Right lobe of liver (tissue), 6 donors: ENCODE data around the gene CLSTN2. TPM values are rescaled to one million over a fixed set of nuclear protein-coding genes. Genes with fewer than 3 reads are reported as not detected.

ENCODE experiments used
- ATAC-seq, 4 donors: fragments of 200-7000 bp; cut with Tn5 transposase; one replicate each; pipeline ENCODE4 v1.9.1; 2020; ENCODE audit warnings: mild to moderate bottlenecking in 4 of 4, moderate library complexity in 4 of 4
- DNase-seq, 3 donors: peaks; one replicate each; pipeline ENCODE4 v3.0.0-alpha.2; 2020
- H3K27ac ChIP-seq, 3 donors: fragments of 200-600 bp; one replicate each; pipeline ENCODE4 v1.8.0; 2022
- H3K27me3 ChIP-seq, 2 donors: fragments of 200-600 bp; one replicate each; pipeline ENCODE4 v1.8.0; 2022
- H3K36me3 ChIP-seq, 4 donors: fragments of 200-600 bp; sonication (generic) in 1 of 4; one replicate each; pipeline versions ENCODE4 v1.5.1 to v1.8.0; 2017 to 2022; ENCODE audit warnings: control low read depth in 1 of 4
- H3K4me1 ChIP-seq, 4 donors: fragments of 200-600 bp; sonication (generic) in 1 of 4; one replicate each; pipeline versions ENCODE4 v1.5.1 to v1.8.0; 2017 to 2022; ENCODE audit warnings: control low read depth in 1 of 4
- H3K4me3 ChIP-seq, 3 donors: fragments of 200-600 bp; one replicate each; pipeline ENCODE4 v1.8.0; 2022
- H3K9me3 ChIP-seq, 4 donors: fragments of 200-600 bp; sonication (generic) in 1 of 4; one replicate each; pipeline versions ENCODE4 v1.5.1 to v1.8.0; 2017 to 2022; ENCODE audit warnings: control low read depth in 1 of 4
- POLR2A ChIP-seq: fragments of 450-650 bp; IDR thresholded peaks from one replicate; pipeline ENCODE4 v1.6.1; 2017; ENCODE audit warnings: antibody characterized with exemption, mild to moderate bottlenecking
- WGBS: methylation state at CpG from one replicate; pipeline ENCODE4 v1.1.6; 2018; ENCODE audit warnings: low coverage, low lambda C conversion rate; ENCODE audit not compliant: insufficient coverage; ENCODE audit errors: missing lambda C conversion rate; 5-methylcytosine and 5-hydroxymethylcytosine counted together
- intact Hi-C, 2 donors: fragments of 100-400 bp; cut with DNase I; formaldehyde crosslinking; loops; one replicate each; pipeline versions ENCODE4 v1.11.2 to v1.14.1; 2022
- total RNA-seq, 6 experiments: library from RNA; depleted of rRNA in 2 of 6; stranded (reverse); fragments of >200 nt in 2 of 6; fragmentation: NEBNext Ultra II Directional in 3 of 6; extraction: Animal tissue kit (Norgen Biotek cat#: 25700) in 3 of 6; gene quantifications; one replicate each; pipeline versions ENCODE4 v1.1.0 to v1.2.4, GENCODE V29; 2016 to 2023
- TF ChIP-seq, protein P1 (sequence below), 4 donors: fragments of 200-600 bp in 3 of 4; fragments of 450-650 bp in 1 of 4; IDR thresholded peaks; one replicate each; pipeline versions ENCODE4 v1.5.1 to v1.8.0; 2016 to 2022; ENCODE audit warnings: antibody characterized with exemption in 4 of 4, mild to moderate bottlenecking in 2 of 4
- donor health status: DM: no; HTN: yes; CAD: no.
- donor health status: DM: no; HTN: no; CAD: no.
- donor health status: DM: no; HTN: no; CAD: no.
- donor health status: DM: no; HTN: yes; CAD: no.
- donor health status: DM: no; HTN: yes; CAD: no.

Gene CLSTN2
- total RNA-seq, 6 experiments from 2014 or later, result 1.0 to 3.3 (median 2.0) TPM

DNA sequence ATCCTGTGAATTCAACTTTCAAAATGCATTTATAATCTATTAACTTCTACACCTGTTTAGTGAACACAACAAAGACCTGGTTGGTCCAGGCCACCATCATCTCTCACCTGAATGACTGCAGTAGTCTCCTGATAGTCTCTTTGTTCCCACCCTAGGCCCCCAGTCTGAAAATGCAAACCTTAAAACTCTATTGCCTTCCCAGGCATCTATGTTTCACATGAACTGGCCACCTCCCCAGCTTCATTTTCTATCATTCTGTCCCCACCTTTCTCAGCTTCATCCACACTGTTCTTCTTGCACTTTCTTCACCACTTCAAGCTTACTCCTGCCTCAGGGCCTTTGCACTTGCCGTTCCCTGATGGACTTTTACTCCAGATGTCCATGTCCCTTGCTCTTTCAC lies 45.0 kb downstream of the CLSTN2 start:
- ATAC-seq (no peak), DNase-seq (no peak)
- Histone ChIP-seq H3K27me3 (no peaks in the 10 kb centered on the region), H3K27ac (no peak overlapping the region), H3K9me3 (no peaks in the 10 kb centered on the region), H3K36me3 (no peaks in the 10 kb centered on the region), H3K4me3 (no peak overlapping the region), H3K4me1 (no peaks in the 10 kb centered on the region)
- intact Hi-C loops, result no loop called here
- WGBS, result 88% methylated on average over 1 of the region's 1 CpG
- no peak for TF ChIP-seq POLR2A
- TF ChIP-seq, protein P1, sequence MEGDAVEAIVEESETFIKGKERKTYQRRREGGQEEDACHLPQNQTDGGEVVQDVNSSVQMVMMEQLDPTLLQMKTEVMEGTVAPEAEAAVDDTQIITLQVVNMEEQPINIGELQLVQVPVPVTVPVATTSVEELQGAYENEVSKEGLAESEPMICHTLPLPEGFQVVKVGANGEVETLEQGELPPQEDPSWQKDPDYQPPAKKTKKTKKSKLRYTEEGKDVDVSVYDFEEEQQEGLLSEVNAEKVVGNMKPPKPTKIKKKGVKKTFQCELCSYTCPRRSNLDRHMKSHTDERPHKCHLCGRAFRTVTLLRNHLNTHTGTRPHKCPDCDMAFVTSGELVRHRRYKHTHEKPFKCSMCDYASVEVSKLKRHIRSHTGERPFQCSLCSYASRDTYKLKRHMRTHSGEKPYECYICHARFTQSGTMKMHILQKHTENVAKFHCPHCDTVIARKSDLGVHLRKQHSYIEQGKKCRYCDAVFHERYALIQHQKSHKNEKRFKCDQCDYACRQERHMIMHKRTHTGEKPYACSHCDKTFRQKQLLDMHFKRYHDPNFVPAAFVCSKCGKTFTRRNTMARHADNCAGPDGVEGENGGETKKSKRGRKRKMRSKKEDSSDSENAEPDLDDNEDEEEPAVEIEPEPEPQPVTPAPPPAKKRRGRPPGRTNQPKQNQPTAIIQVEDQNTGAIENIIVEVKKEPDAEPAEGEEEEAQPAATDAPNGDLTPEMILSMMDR (IDR thresholded peaks at IDR 0.05), result no peak

DNA sequence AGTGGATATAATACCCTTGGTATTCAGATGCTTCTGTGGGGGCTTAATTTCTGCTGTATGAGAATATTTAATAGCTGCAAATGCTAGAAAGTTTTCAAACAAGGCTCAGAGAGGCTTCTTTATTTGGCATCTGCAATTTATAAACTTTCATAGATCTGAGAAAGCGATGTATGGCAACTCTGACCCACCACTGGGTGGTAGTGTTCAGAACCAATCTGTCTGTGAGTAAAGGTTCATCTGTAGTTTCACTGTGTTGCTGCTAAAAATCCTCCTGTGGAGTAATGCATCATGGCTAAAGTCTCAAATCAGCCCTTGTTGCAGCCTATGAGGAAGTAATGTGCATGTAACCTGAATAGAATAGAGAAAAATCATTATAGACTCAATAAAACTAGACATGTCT lies 47.4 kb downstream of the CLSTN2 start:
- 54% methylated on average over 1 of the region's 1 CpG for WGBS

DNA sequence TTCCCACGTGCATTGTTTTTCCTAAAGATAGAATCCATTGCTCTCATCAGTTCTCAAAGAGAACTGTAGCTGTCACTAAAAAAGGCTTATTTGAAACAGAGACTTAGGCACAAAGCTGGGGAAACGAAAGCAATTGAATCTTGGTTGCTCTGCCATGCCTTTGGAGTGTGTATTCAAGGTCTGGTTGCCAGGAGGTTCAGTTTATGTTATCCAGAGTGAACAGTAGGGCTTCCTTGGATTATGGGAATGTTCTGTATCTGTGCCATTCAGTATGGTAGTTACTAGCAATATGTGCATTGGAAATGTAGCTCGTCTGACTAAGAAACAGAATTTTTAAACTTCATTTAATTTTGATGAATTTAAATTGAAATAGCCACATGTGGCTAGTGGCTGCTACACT lies 50.6 kb downstream of the CLSTN2 start:
- intact Hi-C loops, result no loop called here
- Histone ChIP-seq H3K4me1 (no peaks in the 10 kb centered on the region), H3K36me3 (no peaks in the 10 kb centered on the region), H3K4me3 (no peak overlapping the region), H3K9me3 (no peaks in the 10 kb centered on the region), H3K27ac (no peak overlapping the region), H3K27me3 (no peaks in the 10 kb centered on the region)
- DNase-seq, result no peak
- TF ChIP-seq, protein P1 (IDR thresholded peaks at IDR 0.05), result no peak
- no peak for TF ChIP-seq POLR2A
- no peak for ATAC-seq
- 46% methylated on average over 3 of the region's 3 CpGs for WGBS

More for the DNA sequence above, 47.4 kb downstream of the CLSTN2 start:
- DNase-seq (no peak), ATAC-seq (no peak)
- H3K4me3 ChIP-seq, result no peak overlapping the region
- H3K27ac ChIP-seq, result no peak overlapping the region
- H3K9me3 ChIP-seq, result no peaks in the 10 kb centered on the region
- no peaks in the 10 kb centered on the region for H3K27me3 ChIP-seq
- intact Hi-C loops, result no loop called here
- H3K36me3 ChIP-seq, result no peaks in the 10 kb centered on the region
- no peaks in the 10 kb centered on the region for H3K4me1 ChIP-seq
- no peak for TF ChIP-seq POLR2A
- TF ChIP-seq, protein P1 (IDR thresholded peaks at IDR 0.05), result peak in 3 of 4 donors; percentile 6 to 19 (median 19)

DNA sequence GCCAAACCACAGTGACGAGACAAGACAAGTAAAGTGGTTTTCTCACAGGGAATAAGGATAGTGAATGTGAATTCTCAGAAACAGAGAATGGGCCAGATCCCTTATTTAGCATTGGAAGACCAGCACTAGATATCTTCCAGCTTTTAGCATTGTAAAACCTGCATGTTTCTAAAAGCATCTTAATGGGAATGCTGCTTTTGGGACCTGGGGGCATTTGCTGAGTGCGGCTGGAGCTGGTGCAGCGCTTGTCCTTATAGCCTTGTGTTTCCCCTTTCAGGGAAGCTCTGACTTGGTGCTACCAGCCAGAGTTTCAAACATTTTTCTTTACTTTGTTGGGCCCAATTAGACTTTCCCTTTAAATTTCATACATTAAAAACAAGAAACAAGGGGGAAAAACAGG lies 52.9 kb downstream of the CLSTN2 start:
- intact Hi-C loops, result no loop called here
- no peak overlapping the region for H3K4me3 ChIP-seq
- 83% methylated on average over 3 of the region's 3 CpGs for WGBS
- no peak for DNase-seq
- no peak overlapping the region for H3K27ac ChIP-seq
- H3K27me3 ChIP-seq, result no peaks in the 10 kb centered on the region
- ATAC-seq, result no peak
- H3K36me3 ChIP-seq, result no peaks in the 10 kb centered on the region
- H3K4me1 ChIP-seq, result no peaks in the 10 kb centered on the region
- TF ChIP-seq, protein P1 (IDR thresholded peaks at IDR 0.05), result no peak
- TF ChIP-seq POLR2A, result no peak
- H3K9me3 ChIP-seq, result no peaks in the 10 kb centered on the region
